CD4-positive, alpha-beta T cell treated with Interleukin-15 for 4 hours (primary cell): ENCODE measurements around the gene GRK6.

Source experiments
- DNase-seq: peaks from one replicate; pipeline ENCODE4 v3.0.0-alpha.2; 2020; ENCODE audit warnings: low spot score

GRK6 gene

DNA sequence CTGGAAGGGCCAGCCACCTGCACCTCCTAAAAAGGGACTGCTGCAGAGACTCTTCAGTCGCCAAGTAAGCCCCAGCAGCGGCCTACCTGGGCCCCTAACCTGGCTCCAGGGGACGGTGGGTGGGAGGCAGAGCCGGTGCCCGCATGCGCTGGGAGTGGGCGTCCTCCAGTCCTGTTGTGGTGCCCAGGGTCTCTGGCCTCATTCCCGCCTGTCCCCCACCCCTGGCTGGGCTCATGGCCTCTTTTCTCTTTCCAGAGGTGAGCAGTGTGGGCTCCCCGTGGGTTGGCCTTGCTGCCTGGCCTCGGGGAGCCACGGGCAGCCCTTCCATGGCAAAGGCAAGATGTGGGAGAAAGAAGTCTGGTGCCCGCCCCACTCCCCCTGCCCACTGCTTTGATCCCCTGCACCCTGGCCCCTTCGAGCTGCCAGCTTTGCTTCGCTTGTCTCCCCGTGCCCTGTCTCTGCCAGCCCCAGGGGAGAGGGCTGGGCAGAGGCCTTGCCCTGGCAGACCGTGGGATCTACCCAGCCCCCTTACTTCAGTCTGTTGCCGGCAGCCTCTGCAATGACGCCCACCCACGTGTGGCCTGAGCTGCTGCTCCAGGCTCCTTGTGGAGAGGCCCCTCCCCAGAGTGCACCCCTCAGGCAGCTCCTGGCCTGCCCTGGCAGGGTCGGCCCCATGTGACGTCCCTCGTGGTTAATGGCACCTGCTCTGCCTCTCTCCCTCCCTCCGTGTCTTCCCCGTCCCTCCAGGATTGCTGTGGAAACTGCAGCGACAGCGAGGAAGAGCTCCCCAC, 14.7 kb downstream of the GRK6 start:
- DNase-seq: no peak

DNA sequence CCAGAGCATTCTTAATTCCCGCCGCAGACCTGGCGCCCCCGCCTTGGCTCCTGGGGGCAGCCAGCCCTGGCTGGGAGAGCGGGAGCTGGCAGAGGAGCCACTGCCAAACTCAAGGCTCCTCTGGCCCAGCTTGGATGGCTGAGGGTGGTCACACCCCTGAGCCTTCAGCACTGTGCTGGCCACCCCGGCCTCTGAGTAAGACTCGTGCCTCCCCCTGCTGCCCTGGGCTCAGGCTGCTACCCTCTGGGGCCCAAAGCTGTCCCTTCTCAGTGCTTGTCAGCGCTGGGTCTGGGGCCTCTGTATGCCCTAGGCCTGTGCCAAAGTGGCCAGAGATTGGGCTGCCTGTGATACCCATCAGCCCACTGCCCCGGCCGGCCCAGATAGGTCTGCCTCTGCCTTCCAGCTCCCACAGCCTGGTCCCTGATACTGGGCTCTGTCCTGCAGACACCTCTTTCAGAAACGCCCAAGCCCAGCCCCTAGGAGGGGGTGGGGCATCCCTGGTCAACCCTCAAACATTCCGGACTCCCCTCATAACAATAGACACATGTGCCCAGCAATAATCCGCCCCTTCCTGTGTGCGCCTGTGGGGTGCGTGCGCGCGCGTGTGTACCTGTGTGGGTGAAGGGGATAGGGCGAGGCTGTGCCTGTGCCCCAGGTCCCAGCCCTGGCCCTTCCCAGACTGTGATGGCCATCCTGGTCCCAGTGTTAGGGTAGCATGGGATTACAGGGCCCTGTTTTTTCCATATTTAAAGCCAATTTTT, 15.8 kb downstream of the GRK6 start:
- no peak for DNase-seq

DNA sequence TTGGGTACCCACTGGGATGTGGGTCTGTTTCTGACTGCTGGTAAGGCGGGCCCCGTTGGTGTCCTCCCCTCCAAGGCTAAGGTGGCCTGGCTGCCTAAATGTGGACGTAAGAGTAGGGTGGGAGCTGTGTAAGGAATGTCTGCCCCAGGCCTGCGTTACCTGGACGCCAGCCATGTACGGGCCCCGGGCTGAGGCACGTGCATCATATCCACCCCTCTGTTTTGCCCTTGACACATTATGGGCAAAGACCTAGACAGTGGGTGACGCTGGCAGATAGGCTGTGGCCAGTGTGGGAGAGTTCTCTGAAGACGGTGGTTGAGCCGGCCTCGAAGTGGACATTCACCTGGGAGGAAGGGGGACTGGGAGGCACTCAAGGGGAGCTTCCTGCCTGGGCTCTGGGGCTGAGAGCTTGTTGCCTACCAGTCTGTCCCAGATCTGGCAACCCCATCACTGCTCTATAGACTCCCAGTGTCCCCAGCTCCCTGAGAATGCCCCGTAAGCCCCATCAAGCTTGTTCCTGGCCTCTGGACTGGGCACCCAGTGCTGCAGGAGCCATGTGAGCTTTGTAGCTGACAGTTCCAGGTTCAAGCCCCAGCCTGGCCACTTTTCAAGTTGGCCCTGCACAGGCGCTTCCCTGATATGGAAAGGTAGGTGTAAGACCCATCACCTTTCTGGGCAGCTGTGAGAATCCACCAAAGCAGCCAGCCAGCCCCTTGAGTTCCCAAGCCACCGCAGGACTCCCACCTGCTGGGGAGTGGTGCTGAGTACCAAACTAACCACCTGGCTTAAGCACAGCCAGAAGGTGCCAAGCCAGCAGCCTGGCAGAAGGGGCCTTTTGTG, 16.9 kb downstream of the GRK6 start:
- no peak for DNase-seq

DNA sequence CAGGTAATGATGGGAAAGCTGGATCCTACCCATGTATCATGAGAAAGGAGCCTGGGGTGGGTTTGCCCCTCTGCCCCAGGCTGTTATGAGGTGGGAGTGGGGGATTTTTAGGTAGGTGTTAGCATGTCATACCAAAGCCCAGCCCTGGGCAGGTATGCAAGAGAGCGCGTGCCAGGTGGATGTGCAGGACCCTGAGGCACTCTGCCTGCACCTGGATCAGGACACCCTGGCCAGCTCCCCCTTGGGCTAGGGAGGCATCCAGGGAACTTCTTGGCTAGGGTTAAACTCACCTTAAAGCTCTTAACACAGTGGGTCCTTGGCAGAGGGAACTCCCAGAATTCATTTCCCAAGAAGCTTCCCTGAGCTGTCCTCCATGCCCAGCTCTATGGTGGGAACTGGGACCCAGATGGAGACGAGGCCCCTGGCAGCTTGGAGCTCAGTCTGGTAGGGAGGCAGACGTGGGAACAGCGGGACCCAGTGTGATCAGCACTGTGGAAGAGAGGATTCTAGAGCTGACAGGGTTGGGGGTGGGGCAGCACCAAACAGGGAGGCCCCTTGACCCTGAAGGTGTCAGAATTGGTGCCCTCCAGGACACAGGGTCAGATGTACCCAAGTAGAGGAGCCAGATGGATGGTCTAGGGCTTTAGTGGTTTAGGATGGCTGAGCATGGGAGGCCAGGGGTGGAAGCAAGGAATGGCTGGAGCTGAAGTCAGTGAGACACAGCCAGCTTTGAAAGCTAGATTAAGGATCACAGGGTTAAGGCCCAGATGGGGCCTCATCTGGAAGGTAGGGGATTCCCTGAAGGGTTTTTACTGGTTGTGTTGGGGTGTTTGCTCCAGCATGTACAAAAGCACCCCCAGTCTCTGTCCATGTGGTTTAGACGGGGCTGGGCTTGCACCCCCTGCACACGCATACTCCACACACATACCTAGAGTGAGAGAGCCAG, 17.9 kb downstream of the GRK6 start:
- DNase-seq: peak; percentile 36

DNA sequence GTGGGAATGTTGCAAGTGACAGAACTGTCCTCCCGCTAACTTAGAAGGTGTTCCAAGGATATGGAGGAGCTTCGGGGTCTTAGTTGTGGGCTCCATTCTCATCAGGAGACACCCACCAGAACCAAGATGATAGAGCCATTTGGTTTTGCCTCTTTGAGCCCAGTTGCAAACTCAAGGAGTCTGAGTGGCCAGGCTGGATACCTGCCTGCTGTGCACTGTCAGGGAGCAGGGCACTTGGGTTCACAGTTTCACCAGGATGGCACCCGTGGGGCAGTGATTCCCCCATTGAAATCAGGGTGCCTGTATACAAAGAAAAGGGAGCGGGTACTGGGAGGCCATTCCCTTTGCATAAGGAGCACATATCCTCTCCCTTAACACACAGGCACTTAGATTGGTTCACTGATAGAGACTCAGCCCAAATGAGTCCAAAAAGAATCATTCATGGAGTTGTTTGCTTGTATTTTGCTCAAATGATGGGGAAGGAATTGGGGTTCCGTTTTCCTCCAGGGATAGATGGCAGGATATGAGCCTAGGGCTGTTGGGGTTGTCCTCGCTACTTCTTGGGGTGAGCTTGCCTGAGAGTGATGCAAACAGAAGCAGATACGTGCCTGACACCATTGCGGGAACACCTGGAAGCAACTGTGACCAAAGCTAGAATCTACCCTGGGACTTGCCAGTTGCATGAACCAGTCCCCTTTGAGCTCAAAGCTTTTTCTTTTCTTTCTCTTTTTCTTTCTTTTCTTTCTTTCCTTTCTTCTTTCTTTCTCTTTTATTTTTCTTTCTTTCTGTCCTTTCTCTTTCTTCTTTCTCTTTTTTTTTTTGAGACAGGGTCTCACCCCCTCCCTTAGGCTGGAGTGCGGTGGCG, 18.8 kb downstream of the GRK6 start:
- DNase-seq: peak; percentile 31

DNA sequence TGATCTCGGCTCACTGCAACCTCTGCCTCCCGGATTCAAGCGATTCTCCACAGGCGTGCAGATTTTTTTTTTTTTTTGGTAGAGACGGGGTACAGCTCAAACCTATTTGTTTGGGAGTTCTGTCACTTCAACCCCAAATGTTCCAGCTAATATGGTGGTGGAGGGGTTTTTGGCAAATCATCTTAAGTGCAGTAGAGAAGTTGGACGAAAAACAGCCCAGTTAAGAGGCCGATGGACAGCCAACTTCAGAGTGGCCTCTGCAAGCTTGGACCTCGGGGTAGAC, 19.4 kb downstream of the GRK6 start:
- no peak for DNase-seq

DNA sequence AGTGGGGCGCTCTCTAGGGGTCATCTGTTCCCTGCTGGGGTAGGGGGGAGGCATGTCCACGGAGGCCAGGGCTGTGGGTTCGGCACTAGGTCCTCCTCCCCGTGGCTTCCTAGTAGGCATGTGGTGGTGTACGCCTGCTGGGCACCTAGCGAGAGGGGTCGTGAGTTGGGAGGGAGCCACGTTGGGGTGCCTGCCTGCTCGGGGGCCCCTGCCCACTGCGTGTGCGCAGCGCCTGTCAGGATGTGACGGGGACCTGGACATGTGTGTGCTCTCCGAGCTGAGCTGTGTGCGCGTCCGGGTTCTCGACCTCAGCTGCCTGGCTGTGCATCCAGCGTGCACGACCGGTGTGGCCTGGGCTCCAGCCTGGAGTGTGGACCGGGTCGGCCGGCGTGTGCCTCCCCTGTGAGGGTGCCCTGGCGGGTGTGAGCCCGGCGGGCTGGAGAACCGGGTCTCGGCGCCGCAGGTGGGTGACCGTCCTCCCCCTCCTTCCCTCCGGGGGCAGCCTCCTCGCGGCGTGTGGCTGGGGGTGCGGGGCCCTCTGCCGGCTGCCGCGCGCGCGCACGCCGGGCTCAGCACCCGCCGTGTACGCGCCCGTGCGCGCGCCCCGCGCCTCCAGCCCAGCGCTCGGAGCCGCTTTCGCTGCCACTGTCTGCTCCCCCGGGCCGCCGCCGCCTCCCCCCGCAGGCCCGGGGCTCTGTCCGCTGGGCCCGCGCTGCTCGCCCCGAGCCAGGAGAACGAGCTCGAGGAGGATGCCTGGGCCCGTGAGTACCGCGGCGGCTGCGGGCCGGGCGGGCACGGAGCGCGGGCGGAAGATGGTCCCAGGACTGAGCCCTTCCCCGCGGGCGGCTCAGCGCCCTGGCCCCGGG, 20.0 kb downstream of the GRK6 start, which contains the start of gene PRR7:
PRR7 (plus strand) TSS at position 615 of the 866 bp plus-strand sequence. CDS start 8,254 bp downstream, outside the sequence.
- peak; percentile 74 for DNase-seq

DNA sequence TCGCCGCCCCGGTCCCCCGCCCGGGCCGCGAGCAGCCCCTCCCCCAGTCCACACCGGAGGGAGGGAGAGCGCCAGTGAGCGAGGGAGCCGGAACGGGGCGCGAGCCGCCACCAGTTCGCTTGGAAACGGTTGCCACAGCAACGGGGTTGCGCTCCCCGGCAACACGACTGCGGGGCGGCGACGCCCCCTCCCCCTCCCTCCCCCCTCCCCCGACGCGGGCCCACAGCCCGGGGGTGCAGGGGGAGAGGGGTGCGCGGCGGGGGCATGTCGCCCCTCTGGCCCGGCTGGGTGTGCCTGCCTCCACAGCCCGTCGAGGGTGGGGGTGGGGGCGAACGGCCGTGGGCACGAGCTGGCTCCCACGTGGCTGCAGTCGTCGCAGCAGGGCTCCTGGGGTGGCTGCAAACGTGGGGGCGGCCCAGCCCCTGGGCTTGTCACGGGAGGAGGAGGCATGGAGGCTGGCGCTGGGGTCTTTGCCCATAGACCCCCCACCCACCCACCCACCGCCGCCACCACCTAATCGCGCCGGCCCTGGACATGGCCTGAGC, 20.7 kb downstream of the GRK6 start:
- peak; percentile 82 for DNase-seq

DNA sequence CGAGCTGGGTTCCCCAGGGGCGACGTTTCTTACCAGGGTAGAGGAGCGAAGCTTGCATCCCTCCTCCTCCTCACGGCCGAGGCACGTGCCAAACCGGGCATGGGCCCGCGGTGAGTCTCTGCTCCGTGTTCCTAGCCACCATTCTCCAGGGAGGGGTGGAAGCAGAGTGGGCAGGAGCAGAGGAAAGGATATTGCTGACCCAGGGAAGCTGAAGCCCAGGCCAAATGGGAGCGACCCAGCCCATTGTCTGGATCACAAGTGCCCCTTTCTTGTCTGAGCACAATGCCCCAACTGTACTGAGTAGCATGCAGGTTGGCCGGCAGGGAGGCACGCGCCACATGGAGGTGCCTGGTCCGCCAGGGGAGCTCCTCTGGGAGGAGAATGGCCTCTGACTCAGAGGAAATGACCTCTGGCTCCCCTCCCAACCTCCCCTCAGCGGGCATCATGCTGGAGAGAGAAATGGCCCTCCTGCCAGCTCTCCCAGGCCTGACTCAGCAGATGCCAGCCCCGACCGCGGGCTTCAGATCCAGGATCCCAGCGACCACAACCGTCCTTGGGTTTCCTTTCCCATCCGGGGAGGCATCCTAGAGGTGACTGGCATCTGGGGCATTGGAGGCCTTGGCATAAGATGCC, 21.3 kb downstream of the GRK6 start:
- no peak for DNase-seq

DNA sequence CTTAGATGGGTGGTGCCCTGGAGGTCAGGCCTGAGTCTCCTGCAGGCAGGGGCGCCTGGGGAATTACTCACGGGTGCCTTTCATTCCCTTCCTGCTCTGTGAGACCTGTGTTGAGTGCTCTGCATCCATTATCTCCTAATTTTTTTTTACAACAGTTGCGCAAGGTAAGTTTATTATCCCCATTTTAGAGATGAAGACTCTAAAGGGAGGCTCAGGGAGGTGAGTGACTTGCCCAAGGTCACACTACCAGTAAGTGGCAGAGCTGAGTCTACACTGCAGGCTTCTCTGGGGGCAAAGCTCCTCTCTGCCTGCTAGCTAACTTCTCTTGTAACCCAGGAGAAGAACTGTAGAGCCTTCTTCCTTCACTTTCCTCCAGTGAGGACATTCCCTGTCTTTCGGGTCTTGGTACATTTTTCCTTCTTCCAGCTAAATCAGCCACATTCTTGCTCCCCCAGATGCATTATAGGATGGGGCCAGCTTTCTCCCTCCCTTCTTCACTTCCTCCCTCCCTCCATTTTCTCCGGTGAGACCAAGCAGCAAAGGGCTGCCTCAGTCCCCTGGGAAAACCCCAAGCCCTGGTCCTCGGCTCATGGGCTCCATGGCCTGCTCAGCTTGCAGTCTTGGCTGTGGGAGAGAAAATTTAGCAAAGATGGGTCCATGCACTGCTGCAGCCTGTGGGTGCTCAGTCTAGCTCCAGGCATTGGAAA, 21.9 kb downstream of the GRK6 start:
- no peak for DNase-seq

DNA sequence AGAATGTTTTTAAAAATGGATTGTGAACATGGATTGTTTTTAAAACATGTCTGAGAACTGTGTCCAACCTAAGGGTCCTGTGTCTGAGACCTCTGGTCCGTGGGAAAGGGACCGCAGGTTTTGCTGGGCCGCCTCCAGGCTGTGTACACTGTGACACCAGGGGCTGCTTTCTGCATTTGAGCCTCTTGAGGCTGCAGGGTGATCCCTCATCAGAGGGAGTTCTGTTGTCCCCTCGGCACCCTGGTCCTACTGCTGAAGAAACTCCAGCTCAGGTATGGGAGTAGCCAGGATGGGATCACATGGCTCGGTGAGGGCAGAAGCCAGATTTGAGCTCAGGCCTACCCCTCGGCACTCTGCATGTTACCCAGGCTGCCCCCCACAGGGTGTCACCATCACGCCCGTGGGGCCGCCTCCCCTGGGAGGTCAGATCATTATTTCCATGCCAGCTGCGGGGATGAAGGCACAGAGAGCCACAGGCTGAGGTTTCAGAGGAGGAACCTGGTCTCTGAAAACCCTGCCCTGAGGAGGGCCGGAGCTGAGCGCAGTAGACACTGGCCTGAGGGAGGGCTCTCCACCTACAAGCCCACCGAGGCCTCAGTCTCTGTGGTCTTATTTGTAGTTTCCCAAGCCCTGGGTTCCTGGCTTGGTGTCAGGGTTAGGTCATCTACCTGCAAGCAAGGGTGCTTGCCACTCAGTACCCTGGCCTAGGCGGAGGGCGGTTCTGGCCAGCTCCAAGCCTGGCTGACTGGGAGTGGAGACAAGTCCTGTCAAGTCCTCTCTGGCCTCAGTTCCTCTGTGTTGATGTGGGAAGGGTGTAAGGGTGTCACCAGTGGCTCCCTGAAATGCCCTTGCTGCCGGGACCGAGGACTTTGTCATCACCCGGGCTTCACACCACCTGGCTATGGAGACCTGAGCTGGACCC, 22.9 kb downstream of the GRK6 start:
- no peak for DNase-seq

DNA sequence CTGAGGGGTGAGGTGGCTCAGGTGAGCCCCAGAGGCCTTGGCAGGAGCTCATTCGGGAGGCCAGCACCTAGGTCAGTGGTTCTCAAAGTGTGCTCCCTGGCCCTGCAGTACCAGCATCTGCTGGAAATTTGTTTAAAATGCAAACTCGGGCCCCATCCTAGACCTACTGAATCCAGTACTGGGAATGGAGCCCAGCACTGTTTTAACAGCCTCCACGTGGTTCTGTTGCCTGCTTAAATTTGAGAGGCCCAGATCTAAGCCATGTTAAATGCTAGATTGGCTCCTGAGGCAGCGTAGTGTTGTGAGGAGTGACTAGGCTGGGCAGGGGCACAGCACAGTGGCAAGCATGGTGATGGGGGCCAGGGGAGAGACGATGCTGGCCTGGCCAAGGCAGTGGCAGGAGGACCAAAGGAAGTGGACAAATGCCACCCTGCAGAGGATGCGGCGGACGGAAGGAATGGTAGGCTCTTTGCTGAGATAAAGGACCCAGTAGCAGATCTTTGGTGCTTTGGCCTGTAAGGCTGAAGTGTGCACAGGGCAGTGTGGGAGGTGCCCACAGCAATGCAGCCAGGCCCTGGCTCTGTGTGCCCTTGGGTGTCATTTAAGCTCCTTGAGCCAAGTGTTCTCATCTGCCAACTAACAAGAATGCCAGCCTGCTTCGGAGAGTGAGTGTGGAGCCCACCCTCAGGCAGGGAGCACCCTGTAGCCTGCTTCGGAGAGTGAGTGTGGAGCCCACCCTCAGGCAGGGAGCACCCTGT, 24.4 kb downstream of the GRK6 start:
- no peak for DNase-seq

DNA sequence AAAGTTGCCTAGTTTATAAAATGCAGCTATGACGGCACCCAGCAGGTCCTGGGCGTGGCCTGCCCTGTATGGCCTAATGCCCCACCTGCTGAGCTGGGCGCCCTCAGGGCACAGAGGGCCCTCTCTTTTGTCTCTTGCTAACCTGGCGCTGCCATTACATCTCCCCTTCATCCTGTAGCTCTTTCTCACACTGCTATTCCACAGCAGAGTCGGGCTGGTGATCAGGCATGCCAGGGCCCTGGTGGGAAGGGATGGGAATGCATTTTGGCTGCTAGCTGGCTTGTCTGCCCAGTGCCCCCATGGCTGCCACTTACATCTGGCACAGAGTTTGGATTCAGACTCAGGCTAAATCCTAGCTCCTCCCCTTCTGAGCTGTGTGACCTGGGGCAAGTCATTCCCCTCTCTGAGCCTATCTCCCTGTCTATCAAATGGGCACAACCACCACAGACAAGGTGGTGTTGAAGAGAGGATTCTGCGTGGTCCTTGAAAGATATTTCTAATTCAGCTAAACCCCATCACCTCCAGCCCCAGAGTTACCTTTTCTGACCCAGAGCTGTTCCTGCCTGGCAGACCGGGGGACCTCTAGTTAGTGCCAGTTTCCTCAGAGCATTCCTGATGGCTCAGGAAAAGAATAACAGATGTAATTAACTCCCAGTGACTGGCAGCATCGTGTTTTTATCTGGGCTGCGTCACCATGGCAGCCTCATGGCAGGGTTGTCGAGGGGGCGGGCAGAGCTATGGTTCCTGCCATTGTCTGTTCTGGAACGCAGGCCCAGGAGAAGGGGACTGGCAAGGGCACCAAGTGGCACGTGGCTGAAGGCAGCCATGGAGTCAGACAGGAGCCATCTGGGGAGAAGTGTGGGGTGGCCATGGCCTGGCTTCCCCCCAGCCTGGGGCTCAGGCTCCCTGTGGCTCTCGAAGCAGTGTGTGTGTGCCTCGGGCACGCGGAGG, 26.5 kb downstream of the GRK6 start:
- DNase-seq: no peak

DNA sequence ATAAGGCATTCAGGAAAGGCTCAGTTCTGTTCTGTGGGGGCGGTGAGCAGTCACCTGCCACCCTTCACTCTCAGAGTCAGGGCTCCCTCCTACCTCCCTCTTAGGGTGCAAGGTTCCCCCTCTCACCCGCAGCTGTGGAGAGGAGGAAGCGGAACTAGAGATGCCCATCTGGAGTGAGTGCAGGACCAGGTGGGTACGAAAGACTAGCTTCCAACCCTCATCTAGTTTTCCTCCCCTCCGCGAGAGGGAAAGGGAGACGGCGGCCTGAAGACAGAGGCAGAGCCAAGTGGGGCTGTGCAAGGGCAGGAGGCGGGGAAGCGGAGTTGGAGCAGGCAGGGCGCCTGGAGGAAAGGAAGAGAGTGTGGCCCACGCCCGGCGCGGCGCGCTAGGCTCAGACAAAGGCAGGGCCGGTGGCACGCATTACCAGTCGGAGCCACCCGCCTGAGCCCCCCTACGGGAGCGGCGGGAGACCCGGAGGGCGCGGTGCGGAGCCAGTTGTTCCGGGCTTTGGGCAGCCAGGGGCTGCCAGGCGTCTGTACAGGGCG, 27.4 kb downstream of the GRK6 start:
- no peak for DNase-seq
